Mesendoderm (in vitro differentiated cells): ENCODE data around the gene KPTN.

Experiments
- DNase-seq: peaks from one replicate; pipeline ENCODE4 v3.0.0; 2013
- H2AK5ac ChIP-seq: 2 replicates; pipeline ENCODE4 v1.6.1; 2013; ENCODE audit warnings: low read length, inconsistent platforms
- H2BK120ac ChIP-seq: 2 replicates; pipeline ENCODE4 v1.6.1; 2013; ENCODE audit warnings: low read depth, mild to moderate bottlenecking, low read length, moderate library complexity, mixed read lengths
- H2BK15ac ChIP-seq: replicated peaks from 2 replicates; pipeline ENCODE4 v1.6.1; 2013; ENCODE audit warnings: low read depth, mild to moderate bottlenecking, moderate library complexity
- H2BK5ac ChIP-seq: 2 replicates; pipeline ENCODE4 v1.6.1; 2013; ENCODE audit warnings: low read length, inconsistent platforms
- H3K18ac ChIP-seq: 2 replicates; pipeline ENCODE4 v1.6.1; 2013; ENCODE audit warnings: mild to moderate bottlenecking, low read length, mixed read lengths
- H3K23ac ChIP-seq: one replicate; pipeline ENCODE4 v1.6.1; 2013; ENCODE audit warnings: low read length
- H3K27ac ChIP-seq: 2 replicates; pipeline ENCODE4 v1.5.1; 2013; ENCODE audit warnings: low read depth, mild to moderate bottlenecking, inconsistent platforms, low read length, moderate library complexity
- H3K27me3 ChIP-seq: 2 replicates; pipeline ENCODE4 v1.6.1; 2013; ENCODE audit warnings: low read length, control low read depth, mild to moderate bottlenecking, inconsistent platforms; ENCODE audit not compliant: insufficient read depth, poor library complexity
- H3K36me3 ChIP-seq: 2 replicates; pipeline ENCODE4 v1.6.1; 2013; ENCODE audit warnings: low read length, inconsistent platforms; ENCODE audit not compliant: control insufficient read depth, insufficient read depth
- H3K4ac ChIP-seq: one replicate; pipeline ENCODE4 v1.6.1; 2013; ENCODE audit warnings: low read depth, mild to moderate bottlenecking, low read length, moderate library complexity
- H3K4me1 ChIP-seq: 2 replicates; pipeline ENCODE4 v1.6.1; 2013; ENCODE audit warnings: low read depth, low read length, inconsistent platforms; ENCODE audit not compliant: control insufficient read depth
- H3K4me2 ChIP-seq: 2 replicates; pipeline ENCODE4 v1.6.1; 2013; ENCODE audit warnings: low read length
- H3K4me3 ChIP-seq: 2 replicates; pipeline ENCODE4 v1.5.1; 2013; ENCODE audit warnings: mild to moderate bottlenecking, low read length
- H3K56ac ChIP-seq: one replicate; pipeline ENCODE4 v1.6.1; 2013; ENCODE audit warnings: low read length
- H3K79me1 ChIP-seq: 2 replicates; pipeline ENCODE4 v1.6.1; 2013; ENCODE audit warnings: low read length, inconsistent platforms
- H3K79me2 ChIP-seq: 2 replicates; pipeline ENCODE4 v1.6.1; 2013; ENCODE audit warnings: mild to moderate bottlenecking, low read length; ENCODE audit not compliant: control insufficient read depth, insufficient read depth
- H3K9ac ChIP-seq: 2 replicates; pipeline ENCODE4 v1.6.1; 2013; ENCODE audit warnings: low read length, inconsistent platforms
- H4K5ac ChIP-seq: one replicate; pipeline ENCODE4 v1.6.1; 2013; ENCODE audit warnings: low read length
- H4K8ac ChIP-seq: one replicate; pipeline ENCODE4 v1.6.1; 2013; ENCODE audit warnings: low read depth, mild to moderate bottlenecking, control low read depth, low read length, moderate library complexity
- WGBS: extraction: QIAGEN DNeasy Blood & Tissue Kit; methylation state at CpG from one replicate; pipeline ENCODE4 v1.1.7; 2013; ENCODE audit warnings: low lambda C conversion rate, missing lambda C conversion rate; ENCODE audit not compliant: insufficient coverage; ENCODE audit errors: extremely low coverage; 5-methylcytosine and 5-hydroxymethylcytosine counted together

KPTN gene

GRCh38 chr19:47495478-47496372, 11.7 kb upstream of the KPTN start:
- no peaks in the 10 kb centered on the region for H3K79me2 ChIP-seq
- peaks cover 2% of the 10 kb centered on the region for H3K79me1 ChIP-seq
- no peaks in the 10 kb centered on the region for H3K27me3 ChIP-seq
- no peak overlapping the region for H3K27ac ChIP-seq
- H3K4me1 ChIP-seq: no peaks in the 10 kb centered on the region
- H3K36me3 ChIP-seq: no peaks in the 10 kb centered on the region
- no peak overlapping the region for H4K8ac ChIP-seq
- H4K5ac ChIP-seq: no peak overlapping the region
- no peak overlapping the region for H3K9ac ChIP-seq
- no peak overlapping the region for H3K23ac ChIP-seq
- no peak overlapping the region for H3K4me2 ChIP-seq
- no peak overlapping the region for H2BK15ac ChIP-seq
- no peak overlapping the region for H3K4me3 ChIP-seq
- no peak for DNase-seq
- no peak overlapping the region for H3K4ac ChIP-seq
- H3K18ac ChIP-seq: no peak overlapping the region
- H2BK120ac ChIP-seq: no peak overlapping the region
- H3K56ac ChIP-seq: no peak overlapping the region
- WGBS: no CpG with 5 or more reads among the region's 17 CpGs
- H2BK5ac ChIP-seq: no peak overlapping the region
- H2AK5ac ChIP-seq: no peak overlapping the region

GRCh38 chr19:47494729-47495128, 10.7 kb upstream of the KPTN start:
- Histone ChIP-seq H2AK5ac (no peak overlapping the region), H4K5ac (no peak overlapping the region), H3K4ac (no peak overlapping the region), H3K9ac (no peak overlapping the region), H3K79me2 (no peaks in the 10 kb centered on the region), H3K18ac (no peak overlapping the region), H3K4me2 (no peak overlapping the region), H3K27me3 (no peaks in the 10 kb centered on the region), H3K56ac (no peak overlapping the region), H3K4me1 (no peaks in the 10 kb centered on the region), H2BK120ac (no peak overlapping the region), H3K23ac (no peak overlapping the region), H2BK15ac (no peak overlapping the region), H3K27ac (no peak overlapping the region), H3K79me1 (peaks cover 2% of the 10 kb centered on the region), H4K8ac (no peak overlapping the region), H3K4me3 (no peak overlapping the region), H2BK5ac (no peak overlapping the region), H3K36me3 (peaks cover 3% of the 10 kb centered on the region)
- DNase-seq: no peak
- no CpG with 5 or more reads among the region's 9 CpGs for WGBS

- H3K4me1 ChIP-seq: no peaks in the 10 kb centered on the region
- no peak overlapping the region for H4K5ac ChIP-seq
- H3K4ac ChIP-seq: no peak overlapping the region
- no peaks in the 10 kb centered on the region for H3K27me3 ChIP-seq
- H3K79me1 ChIP-seq: no peaks in the 10 kb centered on the region
- H3K56ac ChIP-seq: no peak overlapping the region
- H3K36me3 ChIP-seq: peaks cover 3% of the 10 kb centered on the region
- no peaks in the 10 kb centered on the region for H3K79me2 ChIP-seq
- WGBS: no CpG with 5 or more reads among the region's 5 CpGs
- no peak for DNase-seq
- no peak overlapping the region for H3K18ac ChIP-seq
- H4K8ac ChIP-seq: no peak overlapping the region
- no peak overlapping the region for H2BK5ac ChIP-seq
- H2BK120ac ChIP-seq: no peak overlapping the region
- no peak overlapping the region for H2AK5ac ChIP-seq
- no peak overlapping the region for H3K4me2 ChIP-seq
- H3K27ac ChIP-seq: no peak overlapping the region
- H3K9ac ChIP-seq: no peak overlapping the region
- no peak overlapping the region for H3K4me3 ChIP-seq
- H3K23ac ChIP-seq: no peak overlapping the region
- no peak overlapping the region for H2BK15ac ChIP-seq
Observed at GRCh38 chr19:47494211-47494547, 10.2 kb upstream of the KPTN start.

GRCh38 chr19:47493378-47494210, 9.6 kb upstream of the KPTN start:
- Histone ChIP-seq H4K8ac (no peak overlapping the region), H3K79me2 (no peaks in the 10 kb centered on the region), H2BK120ac (no peak overlapping the region), H2BK5ac (no peak overlapping the region), H3K4ac (no peak overlapping the region), H3K9ac (no peak overlapping the region), H4K5ac (no peak overlapping the region), H3K23ac (no peak overlapping the region), H3K18ac (no peak overlapping the region), H3K56ac (no peak overlapping the region), H3K27ac (no peak overlapping the region), H3K4me1 (no peaks in the 10 kb centered on the region), H3K4me3 (no peak overlapping the region), H2AK5ac (no peak overlapping the region), H2BK15ac (no peak overlapping the region), H3K36me3 (peaks cover 3% of the 10 kb centered on the region), H3K79me1 (no peaks in the 10 kb centered on the region), H3K4me2 (no peak overlapping the region), H3K27me3 (no peaks in the 10 kb centered on the region)
- no CpG with 5 or more reads among the region's 18 CpGs for WGBS
- DNase-seq: no peak

- Histone ChIP-seq H3K18ac (no peak overlapping the region), H3K4me3 (no peak overlapping the region), H3K23ac (no peak overlapping the region), H4K8ac (no peak overlapping the region), H3K9ac (no peak overlapping the region), H3K27me3 (no peaks in the 10 kb centered on the region), H2BK5ac (no peak overlapping the region), H2BK120ac (no peak overlapping the region), H3K4ac (no peak overlapping the region), H4K5ac (no peak overlapping the region), H2AK5ac (no peak overlapping the region), H3K36me3 (peaks cover 3% of the 10 kb centered on the region), H3K4me1 (no peaks in the 10 kb centered on the region), H2BK15ac (no peak overlapping the region), H3K56ac (no peak overlapping the region), H3K27ac (no peak overlapping the region), H3K4me2 (no peak overlapping the region), H3K79me2 (no peaks in the 10 kb centered on the region), H3K79me1 (no peaks in the 10 kb centered on the region)
- DNase-seq: no peak
- no CpG with 5 or more reads among the region's 23 CpGs for WGBS
Observed at GRCh38 chr19:47492571-47493377, 8.8 kb upstream of the KPTN start.
